ENCODE results near the gene FSTL4.
"Not testable (repeated sequence)": the region's sequence is repeated elsewhere in the genome, so short reads cannot be mapped to it uniquely, and the experiment has no call there.

FSTL4 gene

DNA sequence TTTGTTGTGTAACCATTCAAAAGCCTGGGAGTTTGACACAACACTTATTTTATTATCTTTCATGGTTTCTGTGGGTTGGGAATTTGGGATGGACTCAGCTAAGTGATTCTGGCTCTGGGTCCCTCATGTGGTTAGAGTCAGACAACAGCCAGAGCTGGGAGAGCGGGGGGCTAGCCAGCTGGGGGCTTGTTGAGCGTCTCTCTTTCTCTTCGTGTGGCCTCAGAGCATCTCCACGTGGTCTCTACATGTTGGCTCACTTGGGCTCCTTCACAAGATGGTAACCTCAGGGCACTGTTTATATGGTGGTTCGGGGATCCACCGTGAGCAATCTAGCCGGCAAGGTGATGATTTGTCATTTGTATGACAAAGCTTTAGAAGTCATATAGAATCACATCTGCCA is 73.6 kb downstream of the FSTL4 start:
- Mint-ChIP-seq H3K27me3 (peaks cover 24% of the 10 kb centered on the region), H3K4me1 (no peaks in the 10 kb centered on the region), H3K4me3 (no peak overlapping the region), H3K36me3 (no peaks in the 10 kb centered on the region), H3K27ac (no peak overlapping the region), H3K9me3 (no peaks in the 10 kb centered on the region)

DNA sequence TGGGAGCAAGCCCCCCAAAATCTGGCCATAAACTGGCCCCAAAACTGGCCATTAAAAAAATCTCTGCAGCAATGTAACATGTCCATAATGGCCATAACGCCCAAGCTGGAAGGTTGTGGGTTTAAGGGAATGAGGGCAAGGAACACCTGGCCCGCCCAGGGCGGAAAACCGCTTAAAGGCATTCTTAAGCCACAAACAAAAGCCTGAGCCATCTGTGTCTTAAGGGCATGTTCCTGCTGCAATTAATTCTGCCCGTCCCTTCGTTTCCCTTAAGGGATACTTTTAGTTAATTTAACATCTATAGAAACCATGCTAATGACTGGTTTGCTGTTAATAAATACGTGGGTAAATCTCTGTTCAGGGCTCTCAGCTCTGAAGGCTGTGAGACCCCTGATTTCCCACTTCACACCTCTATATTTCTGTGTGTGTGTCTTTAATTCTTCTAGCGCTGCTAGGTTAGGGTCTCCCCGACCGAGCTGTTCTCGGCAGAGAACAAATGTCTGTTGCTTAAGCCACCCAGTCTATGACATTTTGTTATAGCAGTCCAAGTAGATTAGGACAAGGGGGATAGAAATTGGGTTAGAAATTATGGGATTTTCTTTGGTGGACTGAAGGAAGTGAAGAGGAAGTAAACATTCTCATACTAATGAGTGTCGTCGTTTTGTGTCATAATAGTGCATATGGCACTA is 77.0 kb downstream of the FSTL4 start:
- not testable (repeated sequence) for H3K4me1 Mint-ChIP-seq, H3K36me3 Mint-ChIP-seq, H3K4me3 Mint-ChIP-seq, H3K9me3 Mint-ChIP-seq, H3K27ac Mint-ChIP-seq
- H3K27me3 Mint-ChIP-seq, result peaks cover 15% of the 10 kb centered on the region

DNA sequence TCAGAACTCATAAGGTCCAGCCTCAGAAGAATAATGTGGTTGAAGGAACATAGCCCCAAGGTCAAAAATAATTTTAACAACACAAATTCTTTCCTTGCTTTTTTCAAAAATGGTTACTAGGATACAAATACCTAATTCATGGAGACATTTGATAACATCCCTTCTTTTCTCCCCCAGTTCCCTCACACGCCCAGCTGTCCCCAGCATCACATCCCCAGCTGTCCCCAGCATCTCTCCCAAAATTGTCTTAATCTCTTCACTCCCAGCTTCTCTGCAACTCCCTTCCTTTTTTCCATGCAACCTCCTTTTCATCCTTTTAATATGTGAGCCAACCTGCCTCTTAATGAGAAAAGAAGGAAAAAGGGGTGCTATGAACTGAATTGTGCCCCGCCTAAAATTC is 77.8 kb downstream of the FSTL4 start:
- no peaks in the 10 kb centered on the region for H3K36me3 Mint-ChIP-seq
- H3K27ac Mint-ChIP-seq, result peak overlapping the region; percentile 3
- H3K4me3 Mint-ChIP-seq, result no peak overlapping the region
- H3K9me3 Mint-ChIP-seq, result no peaks in the 10 kb centered on the region
- no peaks in the 10 kb centered on the region for H3K4me1 Mint-ChIP-seq
- peaks cover 11% of the 10 kb centered on the region for H3K27me3 Mint-ChIP-seq

DNA sequence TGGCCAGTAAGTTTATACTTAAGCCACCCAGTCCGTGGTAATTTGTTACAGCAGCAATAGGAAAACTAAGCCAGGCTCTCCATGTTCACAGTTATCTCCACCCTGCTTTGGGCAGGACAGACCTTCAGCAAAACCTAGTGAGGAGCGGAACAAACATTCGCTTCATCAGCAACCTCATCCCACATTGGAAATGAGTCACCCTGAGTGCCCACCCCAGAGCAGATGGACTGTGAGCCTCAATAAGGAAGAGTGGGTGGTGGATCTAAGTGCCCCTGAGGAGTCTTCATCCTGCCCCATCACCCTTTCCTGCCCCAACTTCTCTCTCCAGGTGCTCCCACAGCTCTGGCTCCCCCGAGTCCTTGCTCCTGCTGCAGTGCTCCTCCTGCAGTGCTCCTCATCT is 78.8 kb downstream of the FSTL4 start:
- H3K4me3 Mint-ChIP-seq, result no peak overlapping the region
- no peaks in the 10 kb centered on the region for H3K36me3 Mint-ChIP-seq
- H3K27ac Mint-ChIP-seq, result no peak overlapping the region
- no peaks in the 10 kb centered on the region for H3K9me3 Mint-ChIP-seq
- H3K27me3 Mint-ChIP-seq, result peaks cover 8% of the 10 kb centered on the region
- H3K4me1 Mint-ChIP-seq, result no peaks in the 10 kb centered on the region

DNA sequence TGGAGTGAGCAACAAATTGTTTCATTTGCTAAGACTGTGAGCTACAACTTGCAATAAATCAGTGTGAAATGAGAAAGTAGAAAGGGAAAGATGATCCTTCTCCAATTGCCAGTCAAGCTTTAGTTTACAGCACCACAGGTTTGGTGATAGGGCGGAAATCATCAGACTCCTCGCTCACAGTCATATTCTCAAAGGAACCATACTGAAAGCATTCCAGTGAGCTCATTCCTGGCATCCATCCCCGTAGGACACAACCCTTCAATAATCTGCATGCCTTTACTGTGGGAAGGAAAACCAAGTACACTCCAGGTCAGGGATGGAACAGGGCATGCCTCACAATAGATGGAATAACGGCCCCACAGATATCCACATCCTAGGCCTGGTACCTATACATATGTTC is 80.7 kb downstream of the FSTL4 start:
- Mint-ChIP-seq H3K4me1 (no peaks in the 10 kb centered on the region), H3K4me3 (no peak overlapping the region), H3K27me3 (peaks cover 4% of the 10 kb centered on the region), H3K36me3 (no peaks in the 10 kb centered on the region), H3K27ac (no peak overlapping the region), H3K9me3 (no peaks in the 10 kb centered on the region)

DNA sequence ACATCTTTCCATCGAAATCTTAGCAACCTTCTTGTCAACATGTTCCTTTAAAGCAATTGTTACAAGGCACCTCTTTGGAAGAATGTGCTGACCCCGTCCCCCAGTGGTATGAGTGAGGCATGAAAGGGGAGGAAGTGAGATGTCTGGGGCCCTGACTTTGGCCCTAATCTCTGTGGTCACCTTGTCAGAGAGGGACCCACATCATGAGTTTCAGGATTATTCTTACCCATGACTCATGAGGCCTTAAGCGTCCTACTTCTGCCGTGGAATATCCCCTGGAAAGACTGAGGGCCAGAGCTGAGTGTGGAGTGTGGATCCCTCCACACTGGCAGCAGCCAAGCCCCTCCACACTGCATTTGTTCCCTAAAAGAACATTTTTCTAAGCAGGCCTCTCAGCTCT is 81.2 kb downstream of the FSTL4 start:
- Mint-ChIP-seq H3K36me3 (no peaks in the 10 kb centered on the region), H3K4me3 (no peak overlapping the region), H3K9me3 (no peaks in the 10 kb centered on the region), H3K4me1 (no peaks in the 10 kb centered on the region), H3K27me3 (peaks cover 4% of the 10 kb centered on the region), H3K27ac (no peak overlapping the region)

DNA sequence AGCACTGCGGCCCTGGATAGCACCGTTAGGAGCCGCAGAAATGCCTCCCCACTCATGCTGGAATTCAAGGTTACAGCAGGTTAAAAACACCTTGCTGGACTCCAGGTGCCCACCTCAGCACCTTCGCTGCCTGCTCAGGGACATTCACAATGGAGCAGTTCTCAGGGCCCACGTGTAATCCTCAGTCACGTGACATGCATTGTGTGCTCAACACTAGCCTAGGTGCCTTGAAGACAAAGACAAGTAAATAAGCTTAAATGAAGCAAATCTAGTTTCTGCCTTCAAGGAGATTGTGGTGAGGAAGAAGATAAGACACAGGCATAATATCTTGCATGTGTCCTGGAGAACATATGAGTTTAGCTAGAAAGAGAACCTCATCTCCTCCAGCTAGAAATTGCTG is 82.1 kb downstream of the FSTL4 start:
- Mint-ChIP-seq H3K4me1 (no peaks in the 10 kb centered on the region), H3K27ac (no peak overlapping the region), H3K9me3 (no peaks in the 10 kb centered on the region), H3K4me3 (no peak overlapping the region), H3K36me3 (no peaks in the 10 kb centered on the region), H3K27me3 (no peaks in the 10 kb centered on the region)

DNA sequence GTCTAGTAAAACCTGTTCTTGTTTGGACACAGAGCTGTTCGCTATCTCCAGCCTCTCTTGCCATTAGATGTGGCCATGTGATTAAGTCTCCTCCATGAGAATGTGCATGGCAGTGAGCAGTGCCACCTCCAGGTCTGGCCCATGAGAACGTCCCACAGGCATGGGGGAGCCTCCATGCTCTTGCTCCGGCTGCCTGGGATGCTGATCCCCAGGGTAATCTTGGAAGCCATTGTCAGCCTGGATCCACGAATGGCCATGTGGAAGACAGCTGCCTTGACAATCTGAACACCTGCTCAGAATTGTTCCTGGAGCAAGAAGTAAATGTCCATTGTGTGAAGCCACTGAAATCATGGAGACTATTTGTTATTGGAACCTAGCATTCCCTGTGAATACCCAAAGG is 83.5 kb downstream of the FSTL4 start:
- no peaks in the 10 kb centered on the region for H3K4me1 Mint-ChIP-seq
- no peak overlapping the region for H3K27ac Mint-ChIP-seq
- peaks cover 2% of the 10 kb centered on the region for H3K27me3 Mint-ChIP-seq
- H3K9me3 Mint-ChIP-seq, result no peaks in the 10 kb centered on the region
- no peaks in the 10 kb centered on the region for H3K36me3 Mint-ChIP-seq
- H3K4me3 Mint-ChIP-seq, result no peak overlapping the region

DNA sequence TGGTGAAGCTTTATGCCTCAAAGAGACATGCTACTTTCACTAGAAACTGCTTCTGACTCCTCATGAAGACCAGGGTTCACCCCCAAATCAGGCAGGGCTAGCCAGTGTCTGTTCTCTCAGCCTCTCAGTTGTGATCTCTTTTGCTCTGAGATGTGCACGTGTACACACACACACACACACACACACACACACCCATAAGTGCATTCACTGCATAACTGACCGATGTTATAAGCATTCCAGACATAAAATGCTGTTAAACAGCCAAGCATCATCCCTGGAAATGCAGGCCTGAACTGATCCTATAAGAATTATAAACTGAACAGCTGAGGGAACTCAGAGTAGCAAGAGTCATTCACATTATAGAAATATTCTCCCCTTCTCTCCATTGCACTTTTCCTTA is 85.0 kb downstream of the FSTL4 start:
- Mint-ChIP-seq H3K27ac (no peak overlapping the region), H3K9me3 (no peaks in the 10 kb centered on the region), H3K4me3 (no peak overlapping the region), H3K36me3 (no peaks in the 10 kb centered on the region), H3K4me1 (no peaks in the 10 kb centered on the region), H3K27me3 (peaks cover 4% of the 10 kb centered on the region)

DNA sequence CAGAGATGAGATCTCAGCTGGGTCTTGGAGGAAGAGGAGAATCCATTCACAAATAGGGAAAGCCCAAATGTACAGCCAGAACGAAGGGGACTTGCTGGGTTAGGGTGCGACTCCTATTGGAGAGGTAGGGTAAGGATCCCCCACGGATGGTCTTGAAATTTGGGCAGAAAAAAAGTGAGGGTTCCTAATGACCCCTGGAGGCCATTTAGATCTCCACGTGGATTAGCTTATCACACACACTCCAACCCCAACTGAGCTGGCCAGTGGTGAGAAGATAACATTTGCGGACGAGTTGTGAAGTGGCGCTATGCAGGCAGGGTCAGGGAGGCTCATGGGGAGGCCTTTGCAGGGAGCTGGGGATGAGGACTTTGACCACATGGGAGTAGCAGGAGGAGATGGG is 86.0 kb downstream of the FSTL4 start:
- Mint-ChIP-seq H3K36me3 (no peaks in the 10 kb centered on the region), H3K27me3 (peaks cover 7% of the 10 kb centered on the region), H3K4me3 (no peak overlapping the region), H3K27ac (no peak overlapping the region), H3K4me1 (no peaks in the 10 kb centered on the region), H3K9me3 (no peaks in the 10 kb centered on the region)

DNA sequence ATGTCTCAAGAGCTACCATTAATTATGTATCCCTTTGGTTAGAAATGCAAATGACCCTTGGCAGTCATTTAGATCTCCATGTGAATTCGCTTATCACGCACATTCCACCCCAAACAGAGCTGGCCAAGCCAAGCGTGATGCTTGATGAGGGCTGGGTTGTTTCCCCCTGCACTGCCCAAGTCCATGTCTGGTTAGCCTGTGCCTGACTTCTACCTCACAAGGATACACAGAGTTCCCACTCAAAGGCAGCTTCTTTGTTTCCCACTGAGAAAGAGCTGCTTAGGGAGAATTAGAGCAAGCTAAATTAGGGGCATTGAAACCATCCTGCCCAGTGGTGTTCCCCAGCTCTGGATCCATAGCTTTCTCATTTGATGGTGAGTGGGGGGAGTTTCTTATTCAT is 87.2 kb downstream of the FSTL4 start:
- no peak overlapping the region for H3K4me3 Mint-ChIP-seq
- no peaks in the 10 kb centered on the region for H3K36me3 Mint-ChIP-seq
- H3K27ac Mint-ChIP-seq, result no peak overlapping the region
- no peaks in the 10 kb centered on the region for H3K9me3 Mint-ChIP-seq
- peaks cover 7% of the 10 kb centered on the region for H3K27me3 Mint-ChIP-seq
- no peaks in the 10 kb centered on the region for H3K4me1 Mint-ChIP-seq

DNA sequence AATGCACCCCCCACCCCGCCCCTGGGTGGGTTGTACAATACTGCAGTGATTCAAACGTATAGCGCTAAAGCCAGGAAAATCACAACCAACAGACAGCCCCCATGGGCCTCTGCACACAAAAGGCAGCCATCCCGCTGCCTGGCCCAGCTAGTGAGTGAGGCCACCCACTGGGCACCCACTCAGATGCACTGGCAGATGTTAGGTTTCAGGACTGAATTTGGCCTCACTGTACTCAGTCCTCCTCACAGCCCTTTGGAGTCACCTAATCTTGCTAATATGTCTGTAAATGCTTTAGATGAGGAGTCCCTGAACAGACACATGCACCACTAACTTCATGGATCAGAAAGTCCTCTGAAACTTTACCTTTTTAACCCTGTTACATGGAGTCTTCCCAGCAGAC is 87.7 kb downstream of the FSTL4 start:
- no peak overlapping the region for H3K27ac Mint-ChIP-seq
- no peaks in the 10 kb centered on the region for H3K36me3 Mint-ChIP-seq
- H3K4me3 Mint-ChIP-seq, result no peak overlapping the region
- H3K9me3 Mint-ChIP-seq, result no peaks in the 10 kb centered on the region
- peaks cover 7% of the 10 kb centered on the region for H3K27me3 Mint-ChIP-seq
- no peaks in the 10 kb centered on the region for H3K4me1 Mint-ChIP-seq

DNA sequence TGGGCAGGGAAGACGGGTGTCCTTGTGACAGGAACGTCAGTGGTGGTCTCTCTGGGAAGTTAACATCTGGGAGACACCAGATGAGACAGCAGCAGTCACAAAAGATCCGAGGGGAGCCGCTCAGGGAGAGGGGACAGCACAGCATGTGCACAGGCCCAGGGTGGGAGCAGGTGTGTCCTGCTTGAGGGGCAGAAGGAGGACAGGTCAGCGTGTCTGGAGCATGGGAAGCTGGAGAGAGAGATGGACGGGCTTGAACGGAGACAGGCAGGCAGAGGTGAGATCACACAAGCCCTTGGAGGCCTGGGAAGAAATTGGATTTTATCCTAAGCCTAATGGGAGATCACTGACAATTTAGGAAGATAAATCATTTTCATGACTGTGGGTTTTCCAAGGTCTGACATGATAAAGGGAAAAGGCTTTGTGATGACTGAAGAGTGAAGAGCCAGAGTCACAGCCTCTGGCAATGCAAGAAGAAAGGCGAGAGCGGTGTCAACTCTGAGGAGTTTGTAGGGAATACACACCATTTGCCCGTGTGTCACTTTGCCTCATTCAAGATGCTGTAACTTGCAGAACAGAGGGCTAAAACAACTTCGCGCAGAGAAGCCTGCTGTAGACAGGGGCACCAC is 88.3 kb downstream of the FSTL4 start:
- no peaks in the 10 kb centered on the region for H3K36me3 Mint-ChIP-seq
- no peak overlapping the region for H3K4me3 Mint-ChIP-seq
- no peak overlapping the region for H3K27ac Mint-ChIP-seq
- no peaks in the 10 kb centered on the region for H3K9me3 Mint-ChIP-seq
- H3K27me3 Mint-ChIP-seq, result peaks cover 7% of the 10 kb centered on the region
- H3K4me1 Mint-ChIP-seq, result no peaks in the 10 kb centered on the region

DNA sequence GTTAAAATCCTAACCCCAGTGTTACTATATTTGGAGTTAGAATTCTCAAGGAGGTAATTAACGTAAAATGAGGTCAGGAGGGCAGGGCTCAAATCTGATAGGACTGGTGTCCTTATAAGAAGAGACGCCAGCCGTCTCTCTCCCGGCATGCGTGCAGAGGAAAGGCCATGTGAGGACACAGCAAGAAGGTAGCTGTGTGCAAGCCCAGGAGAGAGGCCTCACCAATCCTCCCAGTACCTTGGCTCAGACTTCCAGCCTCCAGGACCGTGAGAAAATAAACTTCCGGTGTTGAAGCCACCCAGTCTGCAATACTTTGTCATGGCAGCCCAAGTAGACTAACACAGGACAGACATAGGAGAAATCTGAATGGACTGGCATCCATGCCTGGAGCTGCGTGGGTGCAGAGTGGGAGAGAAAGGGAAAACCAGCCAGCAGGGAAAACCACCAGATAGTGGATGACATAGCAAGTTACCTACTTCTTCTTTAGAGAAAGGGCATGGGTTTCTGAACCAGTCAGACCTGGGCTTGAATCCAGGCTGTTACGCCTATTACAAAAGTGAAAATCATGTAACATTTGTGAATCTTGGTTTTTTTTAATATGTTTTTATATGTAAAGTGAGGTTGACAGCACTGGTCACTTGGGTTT is 89.2 kb downstream of the FSTL4 start:
- no peak overlapping the region for H3K4me3 Mint-ChIP-seq
- no peaks in the 10 kb centered on the region for H3K9me3 Mint-ChIP-seq
- H3K36me3 Mint-ChIP-seq, result no peaks in the 10 kb centered on the region
- H3K27ac Mint-ChIP-seq, result no peak overlapping the region
- peaks cover 7% of the 10 kb centered on the region for H3K27me3 Mint-ChIP-seq
- H3K4me1 Mint-ChIP-seq, result no peaks in the 10 kb centered on the region

DNA sequence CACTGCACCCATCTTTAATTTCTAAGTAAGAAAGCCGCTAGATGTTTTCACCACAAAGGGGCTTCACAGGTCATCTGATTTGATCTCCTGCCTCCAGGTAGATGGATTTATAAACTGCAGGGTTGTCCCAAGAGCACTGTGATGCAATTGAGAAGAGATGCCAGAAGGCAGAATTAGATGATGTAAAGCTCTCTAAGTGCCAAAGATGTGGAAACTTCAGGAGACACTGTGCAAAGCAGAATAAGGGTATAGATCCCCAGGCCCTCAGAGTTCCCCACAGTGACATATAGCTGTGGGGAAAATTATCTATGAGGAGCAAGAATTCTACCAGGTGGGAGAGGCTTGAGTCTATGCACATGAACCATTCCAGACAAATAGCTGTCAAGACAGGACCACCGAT is 90.5 kb downstream of the FSTL4 start:
- H3K27me3 Mint-ChIP-seq, result peaks cover 7% of the 10 kb centered on the region
- no peaks in the 10 kb centered on the region for H3K36me3 Mint-ChIP-seq
- H3K4me3 Mint-ChIP-seq, result no peak overlapping the region
- H3K9me3 Mint-ChIP-seq, result no peaks in the 10 kb centered on the region
- no peaks in the 10 kb centered on the region for H3K4me1 Mint-ChIP-seq
- H3K27ac Mint-ChIP-seq, result no peak overlapping the region

DNA sequence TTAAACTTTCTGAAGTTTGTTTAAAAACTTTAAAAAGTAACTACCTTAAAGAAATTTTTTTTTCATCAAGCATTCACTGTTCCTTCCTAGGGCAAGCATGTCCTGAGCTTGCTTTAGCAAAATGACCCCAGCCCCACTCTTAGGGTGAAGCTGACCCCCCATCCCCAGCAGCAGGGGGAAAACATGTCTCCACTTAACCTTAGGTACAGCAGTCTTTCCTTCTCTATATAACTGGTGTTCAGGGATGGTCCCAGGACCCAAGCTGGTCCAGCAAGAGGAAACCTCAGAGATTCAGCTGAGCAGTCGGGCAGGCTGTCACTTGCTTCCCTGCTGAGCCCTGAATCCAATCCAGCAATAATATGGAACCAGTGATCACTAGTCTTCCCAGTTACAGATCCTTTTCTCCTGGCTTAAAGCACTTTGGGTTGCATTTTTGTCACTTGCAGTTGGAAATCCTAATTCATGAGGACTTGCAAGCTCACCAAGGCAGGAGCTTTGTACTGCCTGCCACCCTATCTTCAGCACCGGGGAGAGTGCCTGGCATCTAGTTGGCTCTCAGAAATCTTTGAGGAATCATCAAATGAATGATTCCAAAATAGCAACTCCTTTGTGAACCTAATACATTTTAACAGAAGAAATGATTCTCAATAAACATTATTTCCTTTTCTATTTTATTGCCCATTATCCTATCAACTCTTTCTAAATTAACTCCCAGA is 91.2 kb downstream of the FSTL4 start:
- no peak overlapping the region for H3K4me3 Mint-ChIP-seq
- no peaks in the 10 kb centered on the region for H3K36me3 Mint-ChIP-seq
- no peaks in the 10 kb centered on the region for H3K4me1 Mint-ChIP-seq
- peaks cover 7% of the 10 kb centered on the region for H3K27me3 Mint-ChIP-seq
- no peaks in the 10 kb centered on the region for H3K9me3 Mint-ChIP-seq
- H3K27ac Mint-ChIP-seq, result no peak overlapping the region
